Measurements from ENCODE around the gene GABRG3.

GABRG3 gene

GRCh38 chr15:27248251-27248650, 277.3 kb downstream of the GABRG3 start:
- TF ChIP-seq CTCF (IDR thresholded peaks at IDR 0.05; ENCODE audit: low read depth, low read length): no peak
- DNase-seq (ENCODE audit: extremely low read depth, low read depth): no peak

- no peak for TF ChIP-seq CTCF (IDR thresholded peaks at IDR 0.05; ENCODE audit: low read depth, low read length)
- no peak for DNase-seq (ENCODE audit: extremely low read depth, low read depth)
Measured at GRCh38 chr15:27249046-27249759, 278.2 kb downstream of the GABRG3 start.

GRCh38 chr15:27249760-27250109, 278.8 kb downstream of the GABRG3 start:
- TF ChIP-seq CTCF (IDR thresholded peaks at IDR 0.05; ENCODE audit: low read depth, low read length): no peak
- DNase-seq (ENCODE audit: extremely low read depth, low read depth): no peak

- no peak for TF ChIP-seq CTCF (IDR thresholded peaks at IDR 0.05; ENCODE audit: low read depth, low read length)
- DNase-seq (ENCODE audit: extremely low read depth, low read depth): no peak
Measured at GRCh38 chr15:27250223-27250622, 279.2 kb downstream of the GABRG3 start.

GRCh38 chr15:27254055-27254454, 283.1 kb downstream of the GABRG3 start:
- TF ChIP-seq CTCF (IDR thresholded peaks at IDR 0.05; ENCODE audit: low read depth, low read length): no peak
- no peak for DNase-seq (ENCODE audit: extremely low read depth, low read depth)

- no peak for DNase-seq (ENCODE audit: extremely low read depth, low read depth)
- no peak for TF ChIP-seq CTCF (IDR thresholded peaks at IDR 0.05; ENCODE audit: low read depth, low read length)
Measured at GRCh38 chr15:27254801-27255200, 283.8 kb downstream of the GABRG3 start.

- no peak for TF ChIP-seq CTCF (IDR thresholded peaks at IDR 0.05; ENCODE audit: low read depth, low read length)
- no peak for DNase-seq (ENCODE audit: extremely low read depth, low read depth)
Measured at GRCh38 chr15:27256446-27256845, 285.5 kb downstream of the GABRG3 start.

Data from AG09319 (cell line).